ENCODE data around the gene ADCY7. TPM values are rescaled to one million over a fixed set of nuclear protein-coding genes. Genes with fewer than 3 reads are reported as not detected.

ADCY7 gene
- total RNA-seq, 1 experiment from 2014 or later = 5.9 TPM

DNA sequence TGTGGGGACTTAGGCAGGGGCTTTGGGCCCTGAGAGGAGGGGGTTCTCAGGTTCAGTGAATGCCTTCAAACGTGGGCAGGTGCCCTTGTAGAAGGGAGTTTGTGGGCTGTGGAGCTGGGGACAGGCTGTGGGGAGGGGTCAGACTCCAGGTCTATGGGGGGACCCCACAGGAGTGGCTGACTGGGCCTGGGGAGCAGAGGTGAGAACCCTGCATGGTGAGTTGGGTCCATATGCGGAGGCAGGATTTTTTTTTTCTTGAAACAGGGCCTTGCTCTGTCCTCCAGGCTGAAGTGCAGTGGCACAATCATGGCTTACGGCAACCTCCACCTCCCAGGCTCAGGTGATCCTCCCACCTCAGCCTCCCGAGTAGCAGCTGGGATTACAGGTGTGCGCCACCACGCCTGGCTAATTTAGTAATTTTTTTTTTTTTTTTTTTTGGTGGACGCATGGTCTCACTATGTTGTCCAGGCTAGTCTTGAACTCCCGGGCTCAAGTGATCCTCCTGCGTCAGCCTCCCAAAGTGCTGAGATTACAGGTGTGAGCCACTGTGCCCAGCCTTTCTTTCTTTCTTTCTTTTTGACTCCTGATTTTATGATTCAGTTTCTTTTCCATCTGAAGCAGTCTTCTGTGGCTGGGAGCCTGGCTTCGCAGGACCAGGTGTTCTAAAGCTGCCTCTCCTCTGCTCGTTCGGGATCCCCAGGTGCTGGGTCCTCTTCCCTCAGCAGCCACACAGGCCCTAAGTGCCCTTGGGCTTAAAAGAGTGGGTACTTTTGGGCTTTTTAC lies 19.0 kb upstream of the ADCY7 start:
- Mint-ChIP-seq H3K4me1 (peaks cover 37% of the 10 kb centered on the region), H3K36me3 (no peaks in the 10 kb centered on the region), H3K27ac (no peak overlapping the region), H3K4me3 (peak overlapping the region; percentile 71), H3K27me3 (ENCODE audit: low read depth) (peaks cover 25% of the 10 kb centered on the region), H3K9me3 (no peaks in the 10 kb centered on the region)
- DNase-seq (ENCODE audit: low spot score) (no peak), ATAC-seq (no peak)
- CTCF ChIA-PET = no interaction called here
- POLR2A ChIA-PET = no interaction called here
- TF ChIP-seq FOXK1 (CRISPR knock-in tag; IDR thresholded peaks at IDR 0.05) = no peak

DNA sequence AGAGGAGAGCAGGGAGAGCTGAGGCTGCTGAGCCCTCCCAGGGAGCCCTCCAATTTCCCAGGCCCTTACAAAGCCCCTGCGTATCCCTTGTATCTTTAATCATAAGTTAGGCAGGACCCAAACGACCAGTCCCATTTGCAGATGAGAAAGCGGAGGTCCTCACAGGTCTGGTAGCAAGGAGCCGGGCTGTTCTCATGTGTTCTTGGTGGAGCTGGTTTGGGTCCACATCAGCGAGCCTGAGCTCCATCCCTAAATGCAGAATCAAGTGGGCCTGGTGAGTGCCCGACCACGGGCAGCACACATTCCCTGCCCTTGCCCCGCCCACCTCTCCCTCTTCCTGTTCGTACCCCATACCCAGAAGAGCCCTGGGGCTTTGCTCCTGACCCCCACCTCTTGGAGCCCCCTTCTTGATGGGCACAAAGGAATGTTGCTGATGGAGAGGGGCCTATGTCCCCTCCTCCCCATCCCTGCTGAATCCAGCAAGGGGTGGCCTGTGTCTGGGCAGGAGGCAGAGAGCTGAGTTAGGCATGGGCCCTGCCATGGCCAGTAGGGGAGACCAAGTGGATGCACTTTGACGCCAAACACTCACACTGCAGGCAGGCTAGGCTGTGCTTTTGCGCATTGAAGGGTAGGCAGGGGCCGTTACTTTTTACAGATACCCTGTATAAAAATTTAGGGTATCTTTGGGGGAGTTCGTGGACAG lies 18.3 kb upstream of the ADCY7 start:
- no peak for TF ChIP-seq ZNF121 (CRISPR knock-in tag; IDR thresholded peaks at IDR 0.05)
- TF ChIP-seq, protein P1, sequence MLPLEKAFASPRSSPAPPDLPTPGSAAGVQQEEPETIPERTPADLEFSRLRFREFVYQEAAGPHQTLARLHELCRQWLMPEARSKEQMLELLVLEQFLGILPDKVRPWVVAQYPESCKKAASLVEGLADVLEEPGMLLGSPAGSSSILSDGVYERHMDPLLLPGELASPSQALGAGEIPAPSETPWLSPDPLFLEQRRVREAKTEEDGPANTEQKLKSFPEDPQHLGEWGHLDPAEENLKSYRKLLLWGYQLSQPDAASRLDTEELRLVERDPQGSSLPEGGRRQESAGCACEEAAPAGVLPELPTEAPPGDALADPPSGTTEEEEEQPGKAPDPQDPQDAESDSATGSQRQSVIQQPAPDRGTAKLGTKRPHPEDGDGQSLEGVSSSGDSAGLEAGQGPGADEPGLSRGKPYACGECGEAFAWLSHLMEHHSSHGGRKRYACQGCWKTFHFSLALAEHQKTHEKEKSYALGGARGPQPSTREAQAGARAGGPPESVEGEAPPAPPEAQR (CRISPR knock-in tag; IDR thresholded peaks at IDR 0.05) = no peak
- ATAC-seq (peak; percentile 11; the same call in 1 of the 2 replicates), DNase-seq (ENCODE audit: low spot score) (no peak)
- Mint-ChIP-seq H3K9me3 (no peaks in the 10 kb centered on the region), H3K4me3 (peak overlapping the region; percentile 38; the same call in 1 of the 2 replicates), H3K4me1 (peaks cover 37% of the 10 kb centered on the region), H3K27ac (no peak overlapping the region), H3K27me3 (ENCODE audit: low read depth) (peaks cover 25% of the 10 kb centered on the region), H3K36me3 (no peaks in the 10 kb centered on the region)
- ChIA-PET POLR2A (no interaction called here), CTCF (interaction anchor here (1.1 to 1.6 kb wide), 3 partner anchors 13 to 223 kb away, joined by 4 to 5 read pairs (median 4); partner anchors contain the start of gene CNEP1R1)

DNA sequence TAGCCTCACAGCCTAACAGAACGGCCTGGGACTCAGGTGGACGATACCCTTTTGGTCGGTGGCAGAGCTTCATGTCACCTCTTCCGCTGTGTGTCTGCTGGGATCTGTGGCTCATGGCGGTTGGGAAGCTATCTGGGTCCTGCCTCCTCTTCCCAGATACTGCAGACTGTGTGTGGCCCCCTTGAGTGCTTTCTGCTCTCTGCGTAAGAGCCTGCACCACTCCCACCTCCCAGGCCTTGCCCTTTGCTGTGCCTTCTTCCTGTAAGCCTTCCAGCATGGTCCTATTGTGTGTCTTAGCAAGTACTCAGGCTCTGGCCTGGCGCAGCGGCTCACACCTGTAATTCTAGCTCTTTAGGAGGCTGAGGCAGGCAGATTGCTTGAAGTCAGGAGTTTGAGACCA lies 17.5 kb upstream of the ADCY7 start:
- CTCF ChIA-PET = interaction anchor here (0.6 to 1.6 kb wide), 5 partner anchors 12 to 224 kb away, joined by 3 to 5 read pairs (median 4); partner anchors contain the start of gene CNEP1R1
- POLR2A ChIA-PET = no interaction called here
- TF ChIP-seq, protein P2, sequence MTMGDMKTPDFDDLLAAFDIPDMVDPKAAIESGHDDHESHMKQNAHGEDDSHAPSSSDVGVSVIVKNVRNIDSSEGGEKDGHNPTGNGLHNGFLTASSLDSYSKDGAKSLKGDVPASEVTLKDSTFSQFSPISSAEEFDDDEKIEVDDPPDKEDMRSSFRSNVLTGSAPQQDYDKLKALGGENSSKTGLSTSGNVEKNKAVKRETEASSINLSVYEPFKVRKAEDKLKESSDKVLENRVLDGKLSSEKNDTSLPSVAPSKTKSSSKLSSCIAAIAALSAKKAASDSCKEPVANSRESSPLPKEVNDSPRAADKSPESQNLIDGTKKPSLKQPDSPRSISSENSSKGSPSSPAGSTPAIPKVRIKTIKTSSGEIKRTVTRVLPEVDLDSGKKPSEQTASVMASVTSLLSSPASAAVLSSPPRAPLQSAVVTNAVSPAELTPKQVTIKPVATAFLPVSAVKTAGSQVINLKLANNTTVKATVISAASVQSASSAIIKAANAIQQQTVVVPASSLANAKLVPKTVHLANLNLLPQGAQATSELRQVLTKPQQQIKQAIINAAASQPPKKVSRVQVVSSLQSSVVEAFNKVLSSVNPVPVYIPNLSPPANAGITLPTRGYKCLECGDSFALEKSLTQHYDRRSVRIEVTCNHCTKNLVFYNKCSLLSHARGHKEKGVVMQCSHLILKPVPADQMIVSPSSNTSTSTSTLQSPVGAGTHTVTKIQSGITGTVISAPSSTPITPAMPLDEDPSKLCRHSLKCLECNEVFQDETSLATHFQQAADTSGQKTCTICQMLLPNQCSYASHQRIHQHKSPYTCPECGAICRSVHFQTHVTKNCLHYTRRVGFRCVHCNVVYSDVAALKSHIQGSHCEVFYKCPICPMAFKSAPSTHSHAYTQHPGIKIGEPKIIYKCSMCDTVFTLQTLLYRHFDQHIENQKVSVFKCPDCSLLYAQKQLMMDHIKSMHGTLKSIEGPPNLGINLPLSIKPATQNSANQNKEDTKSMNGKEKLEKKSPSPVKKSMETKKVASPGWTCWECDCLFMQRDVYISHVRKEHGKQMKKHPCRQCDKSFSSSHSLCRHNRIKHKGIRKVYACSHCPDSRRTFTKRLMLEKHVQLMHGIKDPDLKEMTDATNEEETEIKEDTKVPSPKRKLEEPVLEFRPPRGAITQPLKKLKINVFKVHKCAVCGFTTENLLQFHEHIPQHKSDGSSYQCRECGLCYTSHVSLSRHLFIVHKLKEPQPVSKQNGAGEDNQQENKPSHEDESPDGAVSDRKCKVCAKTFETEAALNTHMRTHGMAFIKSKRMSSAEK (CRISPR knock-in tag; IDR thresholded peaks at IDR 0.05; ENCODE audit: borderline replicate concordance) = no peak
- no peak for TF ChIP-seq NFATC4 (CRISPR knock-in tag; IDR thresholded peaks at IDR 0.05)
- no peak for TF ChIP-seq PRRX2 (CRISPR knock-in tag; IDR thresholded peaks at IDR 0.05)
- TF ChIP-seq TEAD4 (CRISPR knock-in tag; IDR thresholded peaks at IDR 0.05) = no peak
- TF ChIP-seq GRHL2 (CRISPR knock-in tag; IDR thresholded peaks at IDR 0.05; ENCODE audit: insufficient replicate concordance, severe bottlenecking) = no peak
- TF ChIP-seq, protein P3, sequence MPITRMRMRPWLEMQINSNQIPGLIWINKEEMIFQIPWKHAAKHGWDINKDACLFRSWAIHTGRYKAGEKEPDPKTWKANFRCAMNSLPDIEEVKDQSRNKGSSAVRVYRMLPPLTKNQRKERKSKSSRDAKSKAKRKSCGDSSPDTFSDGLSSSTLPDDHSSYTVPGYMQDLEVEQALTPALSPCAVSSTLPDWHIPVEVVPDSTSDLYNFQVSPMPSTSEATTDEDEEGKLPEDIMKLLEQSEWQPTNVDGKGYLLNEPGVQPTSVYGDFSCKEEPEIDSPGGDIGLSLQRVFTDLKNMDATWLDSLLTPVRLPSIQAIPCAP (CRISPR knock-in tag; IDR thresholded peaks at IDR 0.05) = no peak
- TF ChIP-seq FOXJ3 (CRISPR knock-in tag; IDR thresholded peaks at IDR 0.05; ENCODE audit: borderline replicate concordance) = no peak
- TF ChIP-seq ZNF121 (CRISPR knock-in tag; IDR thresholded peaks at IDR 0.05) = no peak
- no peak for TF ChIP-seq SMAD3 (CRISPR knock-in tag; IDR thresholded peaks at IDR 0.05; ENCODE audit: borderline replicate concordance)
- no peaks in the 10 kb centered on the region for H3K36me3 Mint-ChIP-seq
- DNase-seq (ENCODE audit: low spot score) (no peak), ATAC-seq (no peak)
- no peaks in the 10 kb centered on the region for H3K9me3 Mint-ChIP-seq
- no peak overlapping the region; the same call in 1 of the 2 replicates for H3K27ac Mint-ChIP-seq
- peaks cover 23% of the 10 kb centered on the region for H3K27me3 Mint-ChIP-seq (ENCODE audit: low read depth)
- H3K4me3 Mint-ChIP-seq = no peak overlapping the region
- H3K4me1 Mint-ChIP-seq = peaks cover 37% of the 10 kb centered on the region

Data from WTC11 (cell line).